HG03432 (cell line): ENCODE data around the gene LRP6.

Experiments
- ATAC-seq: cut with Tn5 transposase; IDR thresholded peaks from one replicate; pipeline ENCODE4 v1.9.1; 2021; ENCODE audit warnings: mild to moderate bottlenecking, moderate library complexity; ENCODE audit not compliant: unreplicated experiment

The LRP6 gene

DNA sequence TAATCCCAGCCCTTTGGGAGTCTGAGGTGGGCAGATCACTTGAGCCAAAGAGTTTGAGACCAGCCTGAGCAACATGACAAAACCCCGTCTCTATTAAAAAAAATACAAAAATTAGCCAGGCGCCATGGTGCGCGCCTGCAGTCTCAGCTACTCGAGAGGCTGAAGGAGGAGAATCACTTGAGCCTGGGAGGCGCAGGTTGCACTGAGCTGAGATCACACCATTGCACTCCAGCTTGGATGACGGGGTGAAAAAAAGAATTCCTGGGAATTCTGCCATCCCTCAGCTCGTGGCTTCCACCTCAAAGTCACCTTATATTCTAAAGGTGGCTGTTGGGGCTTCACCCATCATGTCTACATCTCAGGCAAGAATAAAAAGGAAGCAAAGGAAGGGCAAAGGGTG is 183.2 kb downstream of the LRP6 start:
- no peak for ATAC-seq

DNA sequence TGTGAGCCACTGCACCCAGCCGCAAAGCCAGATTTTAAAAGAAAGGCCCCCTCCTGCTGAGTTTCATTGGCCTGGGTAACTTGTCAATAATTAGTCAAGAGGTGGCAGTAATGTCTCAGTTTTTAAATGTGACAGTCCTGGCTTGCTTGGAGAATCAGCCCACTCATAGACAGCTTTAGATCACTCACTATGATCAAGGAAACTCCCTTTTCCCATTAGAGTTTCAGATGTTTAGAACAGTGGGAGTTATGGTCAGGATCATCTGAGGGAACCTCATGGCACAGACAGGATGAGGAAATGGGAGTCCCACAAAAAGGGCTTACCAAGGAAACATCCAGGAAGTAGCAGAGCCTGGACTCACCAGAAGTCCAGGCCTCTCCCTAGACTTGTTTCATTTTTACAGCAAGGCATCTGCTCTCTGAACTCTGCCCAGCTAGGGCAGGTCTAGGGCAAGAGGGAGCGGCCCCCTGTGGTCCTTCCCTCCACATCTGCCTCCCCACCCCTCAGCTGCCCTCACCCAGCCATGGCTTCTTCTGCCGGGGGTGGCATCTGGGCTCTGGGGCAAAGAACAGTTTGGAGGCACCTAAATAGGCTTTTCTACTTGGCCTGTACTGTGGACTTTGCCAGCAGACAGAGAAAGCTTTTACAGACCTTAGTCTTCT is 184.9 kb downstream of the LRP6 start:
- no peak for ATAC-seq

DNA sequence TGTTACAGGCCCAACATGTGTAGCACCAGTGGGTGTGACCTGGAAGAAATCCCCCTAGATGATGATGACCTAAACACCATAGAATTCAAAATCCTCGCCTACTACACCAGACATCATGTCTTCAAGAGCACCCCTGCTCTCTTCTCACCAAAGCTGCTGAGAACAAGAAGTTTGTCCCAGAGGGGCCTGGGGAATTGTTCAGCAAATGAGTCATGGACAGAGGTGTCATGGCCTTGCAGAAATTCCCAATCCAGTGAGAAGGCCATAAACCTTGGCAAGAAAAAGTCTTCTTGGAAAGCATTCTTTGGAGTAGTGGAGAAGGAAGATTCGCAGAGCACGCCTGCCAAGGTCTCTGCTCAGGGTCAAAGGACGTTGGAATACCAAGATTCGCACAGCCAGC is 187.6 kb downstream of the LRP6 start:
- ATAC-seq, result no peak

DNA sequence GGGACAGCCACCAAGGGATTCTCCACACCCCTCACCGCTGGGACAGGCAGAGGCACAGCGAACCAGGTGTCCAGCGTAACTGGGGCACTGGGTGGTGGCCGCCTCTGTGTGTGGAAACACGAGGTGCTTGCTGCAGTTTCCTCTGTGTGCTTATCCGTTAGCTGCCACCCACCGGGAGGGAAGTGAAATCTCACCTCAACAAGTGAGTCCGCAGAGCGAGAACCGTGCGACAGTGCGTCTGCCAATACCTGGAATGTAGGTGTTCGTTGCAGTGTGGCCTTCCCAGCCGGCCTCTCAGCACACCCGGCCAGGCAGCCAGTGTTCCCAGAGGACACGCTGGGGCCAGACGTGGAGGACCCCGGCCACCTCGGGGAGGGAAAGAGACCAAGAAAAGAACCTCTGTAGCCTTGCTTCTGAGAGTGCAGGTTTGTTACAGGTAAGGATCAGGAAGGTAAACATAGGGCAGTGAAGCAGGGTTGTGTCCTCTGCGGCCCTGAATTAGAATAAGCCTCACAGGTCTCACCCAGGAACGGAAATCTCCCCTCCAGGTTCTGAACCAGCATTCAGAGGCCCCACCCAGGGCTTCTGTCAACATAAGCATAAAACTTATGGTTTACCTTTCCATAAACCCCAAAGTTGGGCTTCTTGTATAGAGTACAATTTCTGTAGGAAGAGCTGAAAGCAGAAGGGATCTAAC is 194.6 kb downstream of the LRP6 start:
- ATAC-seq, result no peak

DNA sequence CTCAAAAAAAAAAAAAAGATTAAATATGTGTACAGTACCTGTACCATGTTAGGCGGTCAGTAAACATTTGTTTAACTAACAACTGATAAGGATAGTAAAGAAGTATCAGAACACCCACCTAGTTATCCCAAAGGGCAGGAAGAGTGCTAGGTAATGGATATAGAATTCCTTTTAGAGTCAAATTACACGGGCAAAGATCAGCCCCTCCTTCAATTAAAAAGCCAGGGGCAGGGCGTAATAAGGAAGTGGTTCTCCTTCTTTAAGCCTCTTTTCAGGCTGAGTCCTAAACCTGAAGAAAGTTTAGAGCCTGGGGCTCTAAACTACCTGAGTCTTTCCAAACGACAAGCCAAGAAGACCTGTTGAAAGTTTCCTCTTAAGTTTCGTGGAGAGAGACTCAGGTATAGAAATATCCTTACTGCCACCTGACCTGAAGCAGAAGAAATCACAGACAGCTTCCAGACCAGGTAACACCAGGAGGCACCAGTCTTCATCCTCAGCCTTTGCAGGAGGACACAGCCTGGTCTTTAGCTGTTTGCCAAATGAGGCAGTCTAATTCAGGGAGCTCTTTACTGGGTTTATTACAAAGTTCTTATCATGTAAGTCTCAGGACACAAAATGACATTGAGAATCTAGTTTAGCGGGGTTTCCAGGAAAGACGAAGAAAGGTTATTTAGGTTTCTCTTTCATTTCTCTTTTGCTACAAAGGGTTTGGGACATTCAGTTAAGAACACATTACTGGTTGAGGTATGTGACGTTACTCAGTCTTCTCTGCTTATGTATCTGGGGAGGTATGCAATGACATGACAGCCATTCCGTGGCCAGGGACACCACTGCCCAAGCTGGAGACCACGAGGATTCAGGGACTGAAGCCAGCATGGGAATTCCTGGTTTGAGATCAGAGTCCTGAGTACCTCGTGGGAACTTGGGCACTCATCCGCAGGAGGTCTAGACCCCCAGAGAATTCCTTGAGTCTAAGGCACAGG is 195.9 kb downstream of the LRP6 start, which contains the start of gene BCL2L14:
Gene BCL2L14 (plus strand): TSS at position 266 of the 983 bp plus-strand sequence. CDS start 8,367 bp downstream, outside the sequence.
- ATAC-seq, result no peak

DNA sequence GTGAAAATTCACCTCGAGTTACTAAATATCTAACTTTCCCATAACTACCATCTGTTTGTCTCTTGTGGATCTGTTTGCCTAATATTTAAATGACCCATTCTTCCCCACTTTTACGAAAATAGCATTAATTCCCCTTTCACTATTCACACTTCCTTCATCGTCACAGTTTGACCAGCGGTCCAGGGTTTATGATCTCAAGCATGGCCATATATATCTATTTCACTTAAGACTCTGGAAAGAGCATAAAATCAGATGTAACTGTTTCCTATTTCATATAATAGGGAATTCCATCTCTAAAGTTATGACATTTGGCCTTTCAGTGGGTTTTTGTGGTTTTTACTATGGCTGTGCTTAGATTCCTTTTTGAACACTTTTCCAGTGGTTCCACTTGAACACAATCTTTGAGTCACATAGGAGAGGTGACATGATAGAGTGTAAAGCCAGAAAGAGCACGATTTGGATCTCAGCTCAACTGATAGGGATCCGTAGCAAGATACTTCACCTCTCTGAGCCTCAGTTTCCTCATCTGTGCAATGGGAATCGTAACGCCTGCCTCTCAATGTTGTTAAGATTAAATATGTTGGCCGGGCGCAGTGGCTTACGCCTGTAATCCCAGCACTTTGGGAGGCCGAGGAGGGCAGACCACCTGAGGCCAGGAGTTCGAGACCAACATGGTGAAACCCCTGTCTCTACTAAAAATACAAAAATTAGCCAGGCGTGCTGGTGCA is 196.9 kb downstream of the LRP6 start:
- ATAC-seq, result no peak

DNA sequence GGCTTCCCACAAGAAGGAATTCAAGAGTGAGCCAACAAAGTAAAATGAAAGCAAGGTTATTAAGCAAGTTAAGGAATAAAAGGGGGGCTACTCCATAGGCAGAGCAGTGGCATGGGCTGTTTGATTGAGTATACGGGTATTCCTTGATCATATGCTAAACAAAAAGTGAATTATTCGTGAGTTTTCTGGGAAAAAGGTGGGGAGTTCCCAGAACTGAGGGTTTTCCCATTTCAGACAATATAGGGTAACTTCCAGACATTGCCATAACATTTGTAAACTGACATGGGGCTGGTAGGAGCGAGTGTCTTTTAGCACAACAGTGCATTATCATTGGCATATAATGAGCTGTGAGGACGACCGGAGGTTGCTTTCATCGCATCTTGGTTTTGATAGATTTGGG is 198.1 kb downstream of the LRP6 start:
- ATAC-seq, result no peak
